HCT116 (cell line): Measurements from ENCODE around the gene HRH4. TPM values are rescaled to one million over a fixed set of nuclear protein-coding genes. Genes with fewer than 3 reads are reported as not detected.

ENCODE experiments used
- ATAC-seq: fragments of 200-7000 bp; cut with Tn5 transposase; 2 replicates; pipeline ENCODE4 v1.9.1; 2020; ENCODE audit warnings: mild to moderate bottlenecking, moderate library complexity
- BruUV-seq: library from RNA; stranded (reverse); fragments of 400-500 nt; replicated peaks from 2 replicates; lab custom pipeline; 2021; lab: Mats Ljungman, UMichigan
- CTCF ChIA-PET: fragments of 300-600 bp; sonication (Branson Sonifier 250); formaldehyde crosslinking; loops from one replicate; lab custom pipeline; 2021; ENCODE audit warnings: antibody characterized with exemption; lab: Charles Lee
- POLR2A ChIA-PET: fragments of 300-600, 350-600 bp; sonication (Branson Sonifier 250); formaldehyde crosslinking; loops from one replicate; lab custom pipeline; 2021; ENCODE audit warnings: antibody characterized with exemption; lab: Charles Lee
- RAD21 ChIA-PET, 2 experiments: fragments of 300-600 bp; sonication (Branson Sonifier 250); formaldehyde crosslinking; loops; one replicate each; lab custom pipeline; 2023; ENCODE audit warnings: low total read pairs in 2 of 2; ENCODE audit not compliant: uncharacterized antibody in 2 of 2, unreplicated experiment in 2 of 2, low non-redundant PET in 1 of 2; lab: Charles Lee
- DNase-seq: peaks from one replicate; pipeline ENCODE4 v3.0.0-alpha.2; 2010; ENCODE audit warnings: low read depth, low spot score
- H2AFZ ChIP-seq: fragments of 200-600 bp; shearing (Covaris generic), sonication (generic); 2 replicates; pipeline ENCODE4 v1.6.1; 2017; ENCODE audit warnings: low read depth, mixed run types, mixed read lengths, antibody characterized with exemption, low read length; ENCODE audit not compliant: poor library complexity, severe bottlenecking
- H3K27ac ChIP-seq: 2 replicates; pipeline ENCODE4 v1.5.1; 2012; ENCODE audit warnings: low read depth, low read length
- H3K27me3 ChIP-seq: fragments of 200-600 bp; sonication (generic); 2 replicates; pipeline ENCODE4 v1.6.1; 2016; ENCODE audit warnings: mixed run types, low read length, mixed read lengths; ENCODE audit not compliant: insufficient read depth
- H3K36me3 ChIP-seq, 2 experiments: fragments of 200-500 bp in 1 of 2; fragments of 200-600 bp in 1 of 2; sonication (Bioruptor generic) in 1 of 2; sonication (generic) in 1 of 2; 2 replicates each; pipeline versions ENCODE4 v1.5.1 to v1.6.1; 2014 to 2016; ENCODE audit warnings: low read length in 2 of 2, inconsistent platforms in 1 of 2, mixed read lengths in 1 of 2, mixed run types in 1 of 2; ENCODE audit not compliant: insufficient read depth in 2 of 2, control insufficient read depth in 1 of 2
- H3K4me1 ChIP-seq, 2 experiments: fragments of 200-600 bp in 1 of 2; sonication (generic) in 1 of 2; 2 replicates each; pipeline versions ENCODE4 v1.5.1 to v1.6.1; 2012 to 2017; ENCODE audit warnings: low read length in 2 of 2, inconsistent platforms in 1 of 2, mild to moderate bottlenecking in 1 of 2, mixed read lengths in 1 of 2, mixed run types in 1 of 2, moderate library complexity in 1 of 2; ENCODE audit not compliant: insufficient read depth in 2 of 2, control insufficient read depth in 1 of 2
- H3K4me2 ChIP-seq: fragments of 200-600 bp; sonication (generic); 2 replicates; pipeline ENCODE4 v1.6.1; 2017; ENCODE audit warnings: mixed run types, low read length, mixed read lengths
- H3K4me3 ChIP-seq, 2 experiments: fragments of 200-600 bp in 1 of 2; sonication (generic) in 1 of 2; replicated peaks in 1 of 2; 2 replicates each; pipeline ENCODE4 v1.5.1; 2011 to 2016; ENCODE audit warnings: low read length in 2 of 2, control low read depth in 1 of 2, low read depth in 1 of 2, mild to moderate bottlenecking in 1 of 2, mixed read lengths in 1 of 2, mixed run types in 1 of 2
- H3K79me2 ChIP-seq: fragments of 200-600 bp; sonication (generic); 2 replicates; pipeline ENCODE4 v1.6.1; 2017; ENCODE audit warnings: mild to moderate bottlenecking, mixed run types, low read length, moderate library complexity, mixed read lengths; ENCODE audit not compliant: insufficient read depth
- H3K9ac ChIP-seq: fragments of 200-600 bp; sonication (generic); 2 replicates; pipeline ENCODE4 v1.6.1; 2016; ENCODE audit warnings: low read length, mixed read lengths
- H3K9me2 ChIP-seq: fragments of 200-600 bp; sonication (generic), shearing (Covaris generic); 2 replicates; pipeline ENCODE4 v1.6.1; 2017; ENCODE audit warnings: mixed run types, mild to moderate bottlenecking, moderate library complexity; ENCODE audit not compliant: insufficient read depth
- H3K9me3 ChIP-seq, 2 experiments: fragments of 200-500 bp in 1 of 2; fragments of 200-600 bp in 1 of 2; sonication (Bioruptor generic) in 1 of 2; sonication (generic) in 1 of 2; 2 replicates each; pipeline ENCODE4 v1.6.1; 2014 to 2017; ENCODE audit warnings: low read length in 2 of 2, mixed read lengths in 2 of 2, inconsistent platforms in 1 of 2, low read depth in 1 of 2, mild to moderate bottlenecking in 1 of 2, mixed run types in 1 of 2, moderate library complexity in 1 of 2; ENCODE audit not compliant: control insufficient read depth in 1 of 2, insufficient read depth in 1 of 2
- H4K20me1 ChIP-seq: fragments of 200-600 bp; sonication (generic), shearing (Covaris generic); 2 replicates; pipeline ENCODE4 v1.6.1; 2017; ENCODE audit warnings: mixed run types, mild to moderate bottlenecking, moderate library complexity; ENCODE audit not compliant: insufficient read depth
- ATF3 ChIP-seq: IDR thresholded peaks from 2 replicates; pipeline ENCODE4 v1.6.1; 2012
- CBX3 ChIP-seq: IDR thresholded peaks from 2 replicates; pipeline ENCODE4 v1.6.1; 2012; ENCODE audit warnings: low read depth
- CEBPB ChIP-seq: IDR thresholded peaks from 2 replicates; pipeline ENCODE4 v1.6.1; 2012; ENCODE audit warnings: low read depth
- EGR1 ChIP-seq: IDR thresholded peaks from 2 replicates; pipeline ENCODE4 v1.6.1; 2012; ENCODE audit warnings: low read depth
- EZH2 ChIP-seq: fragments of 200-600 bp; sonication (generic); IDR thresholded peaks from 2 replicates; pipeline ENCODE4 v1.6.1; 2017; ENCODE audit warnings: antibody characterized with exemption, mixed run types
- EZH2phosphoT487 ChIP-seq: fragments of 200-600 bp; IDR thresholded peaks from 2 replicates; pipeline ENCODE4 v1.6.1; 2018; ENCODE audit warnings: antibody characterized with exemption, borderline replicate concordance
- FOSL1 ChIP-seq: IDR thresholded peaks from 2 replicates; pipeline ENCODE4 v1.6.1; 2012; ENCODE audit warnings: low read depth
- JUND ChIP-seq: IDR thresholded peaks from 2 replicates; pipeline ENCODE4 v1.6.1; 2012
- POLR2AphosphoS5 ChIP-seq: IDR thresholded peaks from 2 replicates; pipeline ENCODE4 v1.6.1; 2011; ENCODE audit warnings: mild to moderate bottlenecking, low read depth, low read length, moderate library complexity
- RAD21 ChIP-seq: IDR thresholded peaks from 2 replicates; pipeline ENCODE4 v1.6.1; 2012; ENCODE audit warnings: low read depth, mild to moderate bottlenecking
- SIN3A ChIP-seq: IDR thresholded peaks from 2 replicates; pipeline ENCODE4 v1.6.1; 2012; ENCODE audit warnings: low read depth
- SP1 ChIP-seq: IDR thresholded peaks from 2 replicates; pipeline ENCODE4 v1.6.1; 2012; ENCODE audit warnings: low read depth
- SRF ChIP-seq: IDR thresholded peaks from 2 replicates; pipeline ENCODE4 v1.6.1; 2012; ENCODE audit warnings: low read depth
- TCF7L2 ChIP-seq: IDR thresholded peaks from 2 replicates; pipeline ENCODE4 v1.7.0; 2011; ENCODE audit warnings: borderline replicate concordance, inconsistent platforms; ENCODE audit not compliant: insufficient read depth, insufficient read length; ENCODE audit errors: extremely low read depth
- YY1 ChIP-seq: IDR thresholded peaks from 2 replicates; pipeline ENCODE4 v1.6.1; 2011; ENCODE audit warnings: low read length, low read depth, moderate library complexity, mild to moderate bottlenecking; ENCODE audit not compliant: insufficient replicate concordance; ENCODE audit errors: extremely low read depth
- ZFX ChIP-seq: fragments of 450-650 bp; IDR thresholded peaks from 2 replicates; pipeline ENCODE4 v1.6.1; 2017
- intact Hi-C: fragments of 100-400 bp; cut with micrococcal nuclease; formaldehyde crosslinking; loops from 2 replicates; pipeline ENCODE4 v1.10.0; 2022
- total RNA-seq: library from RNA; stranded (reverse); gene quantifications from one replicate; pipeline ENCODE4 v1.2.1, GENCODE V29; 2021; ENCODE audit not compliant: unreplicated experiment

Gene HRH4
- total RNA-seq, 1 experiment from 2014 or later: not detected

- ATAC-seq (no peak), DNase-seq (no peak)
- no peaks in the 10 kb centered on the region for H3K27me3 ChIP-seq
- intact Hi-C loops: no loop called here
- BruUV-seq: no TSS peak
- H3K4me3 ChIP-seq: no peak overlapping the region
- ChIA-PET RAD21 (no interaction called here), POLR2A (no interaction called here)
- no peak overlapping the region for H3K9ac ChIP-seq
- no peak overlapping the region for H3K27ac ChIP-seq
- no peaks in the 10 kb centered on the region for H3K9me2 ChIP-seq
- H3K4me2 ChIP-seq: no peak overlapping the region
- H2AFZ ChIP-seq: no peak overlapping the region
- TF ChIP-seq TCF7L2 (no peak), SIN3A (no peak), SRF (no peak), JUND (no peak), CEBPB (no peak), EZH2 (no peak), EGR1 (no peak), CBX3 (no peak), YY1 (no peak), FOSL1 (no peak), EZH2phosphoT487 (no peak), POLR2AphosphoS5 (no peak), ZFX (no peak), ATF3 (no peak), RAD21 (no peak), SP1 (no peak)
- TF ChIP-seq, all 23 proteins: peak for 0
- no peaks in the 10 kb centered on the region for H3K9me3 ChIP-seq
- H3K36me3 ChIP-seq: no peaks in the 10 kb centered on the region
- CTCF ChIA-PET: no interaction called here
- peaks cover 5 to 11% of the 10 kb centered on the region in 2 experiments; a peak in 2 of 4 replicates for H3K4me1 ChIP-seq
- no peaks in the 10 kb centered on the region for H4K20me1 ChIP-seq
- no peaks in the 10 kb centered on the region for H3K79me2 ChIP-seq
These were observed 15.6 kb downstream of the HRH4 start for GRCh38 chr18:24475926-24476589.
